NCI-H2081 (cell line): Measurements from ENCODE around the gene ARTN.

Source experiments
- DNase-seq, 2 experiments: peaks; one replicate each; lab custom pipeline; 2025; lab: John Stamatoyannopoulos, UW

The ARTN gene

DNA sequence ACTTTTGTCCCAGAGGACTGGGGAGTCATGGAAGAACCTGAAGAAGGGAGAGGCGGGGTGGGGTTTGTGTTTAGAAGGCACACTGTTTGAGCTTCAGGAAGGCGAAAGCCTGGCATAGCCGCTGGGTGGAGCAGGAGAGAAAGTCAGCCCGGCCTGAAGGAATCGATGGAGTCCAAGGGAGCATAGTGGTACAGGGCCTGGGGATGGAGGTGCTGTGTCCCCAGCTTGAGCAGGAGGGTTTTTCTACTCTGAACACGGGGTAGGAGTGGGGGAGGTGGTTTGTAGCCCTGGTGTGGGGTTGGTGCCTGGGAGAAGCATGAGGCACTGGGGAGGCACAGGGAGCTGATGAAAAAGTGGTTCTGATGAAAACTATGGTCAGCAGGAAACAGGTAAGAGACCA is 53.1 kb downstream of the ARTN start:
- no peak for DNase-seq
